NCI-H1417 (cell line): ENCODE data around the gene TMEM94.

ENCODE experiments used
- DNase-seq, 3 experiments: peaks; one replicate each; lab custom pipeline; 2025; lab: John Stamatoyannopoulos, UW

The TMEM94 gene

DNA sequence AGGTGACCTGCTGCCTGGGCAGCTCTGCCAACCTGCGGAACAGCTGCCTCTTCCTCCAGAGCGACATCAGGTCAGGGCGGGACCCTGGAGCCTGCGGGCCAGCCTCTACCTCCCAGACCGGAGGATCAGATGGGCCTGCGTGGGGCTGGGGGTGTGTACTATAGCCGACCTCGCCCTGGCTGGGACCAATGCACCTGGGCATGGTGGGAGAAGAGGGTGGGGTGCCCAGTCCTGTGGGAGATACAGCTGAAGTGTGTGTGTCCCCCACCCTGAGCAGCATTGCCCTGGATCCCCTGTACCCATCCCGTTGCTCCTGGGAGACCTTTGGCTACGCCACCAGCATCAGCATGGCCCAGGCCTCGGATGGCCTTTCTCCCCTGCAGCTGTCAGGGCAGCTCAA is 39.6 kb downstream of the TMEM94 start:
- DNase-seq = no peak

DNA sequence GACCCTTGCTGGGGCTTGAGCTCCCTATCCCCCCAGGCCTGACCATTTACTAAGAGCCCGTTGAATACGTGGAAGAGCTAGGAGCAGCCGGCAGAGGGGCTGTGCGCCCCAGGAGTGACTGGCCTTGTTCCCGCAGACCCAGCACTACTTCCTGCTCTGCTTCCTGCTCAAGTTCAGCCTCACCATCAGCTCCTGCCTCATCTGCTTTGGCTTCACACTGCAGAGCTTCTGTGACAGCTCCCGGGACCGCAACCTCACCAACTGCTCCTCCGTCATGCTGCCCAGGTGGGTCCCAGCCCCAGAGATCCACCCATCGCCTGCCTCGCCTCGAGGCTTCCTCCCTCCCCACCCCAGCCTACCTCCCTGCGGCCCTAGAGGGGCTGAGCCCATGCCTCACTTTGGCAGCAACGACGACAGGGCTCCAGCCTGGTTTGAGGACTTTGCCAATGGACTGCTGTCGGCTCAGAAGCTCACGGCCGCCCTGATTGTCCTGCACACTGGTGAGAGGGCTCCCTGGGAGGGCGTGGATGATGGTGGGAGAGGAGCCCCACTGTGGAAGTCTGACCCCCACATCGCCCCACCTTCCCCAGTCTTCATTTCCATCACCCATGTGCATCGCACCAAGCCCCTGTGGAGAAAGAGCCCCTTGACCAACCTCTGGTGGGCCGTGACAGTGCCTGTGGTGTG is 41.7 kb downstream of the TMEM94 start:
- no peak for DNase-seq

DNA sequence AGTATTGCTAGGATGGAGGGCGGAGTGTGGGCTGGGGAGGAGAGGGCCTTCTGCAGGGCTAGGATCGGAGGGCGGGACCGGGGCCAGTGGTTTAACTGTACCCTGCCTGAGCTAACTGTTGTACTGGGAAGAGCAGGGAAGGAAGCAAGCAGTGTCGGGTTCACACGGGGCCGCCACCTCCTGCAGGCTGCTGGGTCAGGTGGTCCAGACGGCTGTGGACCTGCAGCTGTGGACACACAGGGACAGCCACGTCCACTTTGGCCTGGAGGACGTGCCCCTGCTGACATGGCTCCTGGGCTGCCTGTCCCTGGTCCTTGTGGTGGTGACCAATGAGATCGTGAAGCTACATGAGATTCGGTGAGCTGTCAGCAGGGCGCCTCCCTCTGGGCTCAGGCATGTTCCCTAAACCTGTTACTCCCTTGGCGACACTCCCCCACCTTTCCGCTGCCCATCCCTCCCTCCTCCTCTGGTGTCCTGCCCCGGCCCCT is 42.3 kb downstream of the TMEM94 start:
- no peak for DNase-seq

GRCh38 chr17:75499313-75500022 is 43.0 kb downstream of the TMEM94 start:
- no peak for DNase-seq

- no peak for DNase-seq
Observed at GRCh38 chr17:75500419-75501216, 44.2 kb downstream of the TMEM94 start.

DNA sequence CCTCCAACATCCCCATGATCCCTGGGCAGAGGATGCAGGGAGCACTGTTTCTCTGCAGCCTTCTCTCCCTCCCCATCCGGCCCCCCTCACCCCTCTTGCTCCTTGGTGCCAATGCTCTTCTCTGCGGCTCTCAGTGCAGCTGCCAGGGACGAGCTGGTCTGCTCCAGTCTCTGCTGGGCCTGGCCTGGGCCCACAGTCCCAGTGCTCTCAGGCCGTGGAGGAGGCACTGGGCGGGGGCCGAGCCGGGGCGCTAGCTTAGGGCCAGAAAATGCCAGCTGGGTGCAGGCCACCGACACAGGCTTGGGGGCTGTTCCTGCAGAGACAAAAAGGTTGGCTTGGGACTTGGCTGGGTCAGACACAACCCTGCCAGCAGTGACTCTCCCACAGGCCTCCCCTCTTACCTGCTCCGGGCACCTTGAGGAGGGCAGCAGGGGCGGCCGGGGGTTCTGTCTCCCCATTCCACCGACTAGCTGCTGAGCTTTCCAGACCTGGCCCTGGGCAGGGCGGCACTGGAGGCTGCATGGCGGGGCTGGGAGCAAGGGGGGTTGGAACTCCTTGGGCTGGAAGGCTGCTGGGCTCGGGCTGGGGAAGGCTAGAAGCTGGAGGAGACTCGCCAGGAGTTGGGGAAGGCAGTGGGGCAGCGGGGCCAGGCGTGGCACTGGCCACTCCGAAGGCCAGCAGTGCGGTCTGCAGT is 45.1 kb downstream of the TMEM94 start:
- no peak for DNase-seq

- no peak for DNase-seq
Observed at GRCh38 chr17:75502072-75502720, 45.8 kb downstream of the TMEM94 start.

DNA sequence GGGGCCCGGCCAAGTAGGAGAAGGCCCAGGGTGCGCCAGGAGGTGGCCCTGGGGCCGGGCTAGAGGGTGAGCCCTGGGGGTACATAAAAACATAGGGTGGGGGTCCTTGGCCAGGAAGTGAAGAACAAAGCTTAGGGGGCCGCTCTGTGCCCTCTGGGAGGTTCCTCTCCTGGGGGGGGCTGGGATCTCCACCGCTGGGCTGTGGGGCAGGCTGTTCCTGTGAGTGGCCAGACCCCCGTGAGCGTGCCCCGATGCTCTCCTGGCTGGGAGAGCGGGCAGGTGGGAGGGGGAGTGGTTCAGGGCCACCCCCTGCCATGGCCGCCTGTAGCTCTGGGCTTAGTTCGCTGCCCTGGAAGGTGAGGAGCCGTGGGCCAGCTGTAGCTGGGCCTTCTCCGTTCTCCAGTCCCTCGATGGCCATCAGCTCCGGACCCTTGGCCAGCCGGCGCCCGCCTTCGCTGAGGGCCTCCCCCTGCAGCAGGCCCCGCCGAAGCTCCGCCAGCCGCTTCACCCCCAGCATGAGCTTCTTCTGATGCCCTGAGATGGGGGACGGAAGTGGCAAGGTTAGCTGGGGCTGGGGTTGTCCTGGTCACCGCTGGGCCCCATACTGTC is 46.4 kb downstream of the TMEM94 start:
- no peak for DNase-seq

- DNase-seq = no peak
Observed at GRCh38 chr17:75503337-75503950, 47.0 kb downstream of the TMEM94 start.

- no peak for DNase-seq
Observed at GRCh38 chr17:75503976-75504346, 47.5 kb downstream of the TMEM94 start.

- peak in 2 of 3 experiments; percentile 24 to 27 for DNase-seq
Observed at GRCh38 chr17:75504347-75505151, 48.1 kb downstream of the TMEM94 start.

GRCh38 chr17:75505152-75505409 is 48.6 kb downstream of the TMEM94 start:
- DNase-seq = no peak

DNA sequence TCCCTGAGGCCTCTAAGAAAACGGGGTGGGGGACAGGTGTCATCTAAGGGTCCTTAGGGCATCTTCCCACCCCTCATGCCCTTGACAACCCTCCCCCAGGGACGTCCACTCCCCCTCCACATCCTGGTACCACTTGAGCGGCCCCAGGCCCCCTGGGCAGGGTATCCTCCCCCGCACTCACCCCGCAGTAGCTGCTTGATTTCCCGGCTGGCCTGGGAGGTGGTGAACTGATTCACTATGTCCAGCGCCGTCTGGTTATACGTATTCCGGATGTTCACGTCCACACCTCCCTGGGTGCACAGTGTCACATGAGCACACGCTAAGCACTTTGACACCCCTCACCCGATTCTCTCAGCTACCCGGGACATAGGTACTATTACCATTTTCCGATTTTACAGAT is 49.2 kb downstream of the TMEM94 start:
- no peak for DNase-seq

DNA sequence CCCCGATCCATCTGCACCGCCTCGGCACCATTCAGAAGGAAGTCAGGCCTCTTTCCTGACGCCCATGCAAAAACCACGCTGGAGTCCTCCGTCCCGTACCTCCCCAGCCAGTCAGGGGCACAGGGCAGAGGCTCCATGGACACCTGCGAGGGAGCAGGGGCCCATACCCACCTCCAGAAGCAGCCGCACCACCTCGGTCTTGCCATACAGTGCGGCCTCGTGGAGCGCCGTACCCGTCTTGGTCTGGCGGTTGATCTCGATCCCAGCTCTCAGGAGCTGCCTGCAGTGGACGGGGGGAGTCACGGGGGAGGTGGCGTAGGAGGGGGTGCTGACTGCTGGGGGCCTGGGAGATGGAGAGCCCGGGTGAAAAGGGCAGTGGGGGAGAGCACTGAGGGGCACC is 49.7 kb downstream of the TMEM94 start:
- no peak for DNase-seq

GRCh38 chr17:75506888-75507287 is 50.5 kb downstream of the TMEM94 start:
- DNase-seq = no peak

- DNase-seq = no peak
Observed at GRCh38 chr17:75507733-75508719, 51.6 kb downstream of the TMEM94 start.

GRCh38 chr17:75508931-75509361 is 52.5 kb downstream of the TMEM94 start:
- DNase-seq = no peak

- no peak for DNase-seq
Observed at GRCh38 chr17:75509528-75510258, 53.3 kb downstream of the TMEM94 start.
